Measurements from ENCODE around the gene SUSD1. TPM values are rescaled to one million over a fixed set of nuclear protein-coding genes. Genes with fewer than 3 reads are reported as not detected.
"Not testable (repeated sequence)": the region's sequence is repeated elsewhere in the genome, so short reads cannot be mapped to it uniquely, and the experiment has no call there.

Gene SUSD1
- polyA plus RNA-seq, 2 donors = 1.2 to 1.8 TPM

GRCh38 chr9:112137066-112137465, 38.0 kb downstream of the SUSD1 start:
- H3K9me3 ChIP-seq (ENCODE audit: control insufficient read depth in 2 of 2, insufficient read depth in 1 of 2, low read depth in 1 of 2, low read length in 1 of 2) = no peaks in the 10 kb centered on the region
- H3K27me3 ChIP-seq (ENCODE audit: control insufficient read depth in 1 of 2, insufficient read depth in 2 of 2, low read length in 2 of 2) = no peaks in the 10 kb centered on the region
- no peak overlapping the region for H3K27ac ChIP-seq (ENCODE audit: low read depth in 2 of 2, low read length in 1 of 2)
- no peaks in the 10 kb centered on the region for H3K36me3 ChIP-seq (ENCODE audit: control insufficient read depth in 2 of 2, insufficient read depth in 2 of 2, low read length in 1 of 2)
- WGBS, 2 donors = 93 to 94% methylated on average over 3 of the region's 3 CpGs
- H3K4me1 ChIP-seq (ENCODE audit: control insufficient read depth in 2 of 2, insufficient read depth in 2 of 2, low read length in 1 of 2) = no peaks in the 10 kb centered on the region
- H3K4me3 ChIP-seq (ENCODE audit: low read depth in 1 of 2, low read length in 2 of 2) = no peak overlapping the region

GRCh38 chr9:112135706-112136105, 39.4 kb downstream of the SUSD1 start:
- no peaks in the 10 kb centered on the region for H3K9me3 ChIP-seq (ENCODE audit: control insufficient read depth in 2 of 2, insufficient read depth in 1 of 2, low read depth in 1 of 2, low read length in 1 of 2)
- 32 to 54% methylated on average over 4 of the region's 4 CpGs for WGBS, 2 donors
- H3K4me3 ChIP-seq (ENCODE audit: low read depth in 1 of 2, low read length in 2 of 2) = no peak overlapping the region
- no peaks in the 10 kb centered on the region for H3K36me3 ChIP-seq (ENCODE audit: control insufficient read depth in 2 of 2, insufficient read depth in 2 of 2, low read length in 1 of 2)
- no peak overlapping the region for H3K27ac ChIP-seq (ENCODE audit: low read depth in 2 of 2, low read length in 1 of 2)
- H3K27me3 ChIP-seq (ENCODE audit: control insufficient read depth in 1 of 2, insufficient read depth in 2 of 2, low read length in 2 of 2) = no peaks in the 10 kb centered on the region
- H3K4me1 ChIP-seq (ENCODE audit: control insufficient read depth in 2 of 2, insufficient read depth in 2 of 2, low read length in 1 of 2) = no peaks in the 10 kb centered on the region

- H3K36me3 ChIP-seq (ENCODE audit: control insufficient read depth in 2 of 2, insufficient read depth in 2 of 2, low read length in 1 of 2) = not testable (repeated sequence)
- WGBS, 2 donors = 83 to 96% methylated on average over 1 of the region's 1 CpG
Observed at GRCh38 chr9:112133806-112134205, 41.3 kb downstream of the SUSD1 start.

GRCh38 chr9:112132356-112132755, 42.7 kb downstream of the SUSD1 start:
- H3K4me3 ChIP-seq (ENCODE audit: low read depth in 1 of 2, low read length in 2 of 2) = no peak overlapping the region
- WGBS, 2 donors = 94 to 98% methylated on average over 3 of the region's 3 CpGs
- H3K27me3 ChIP-seq (ENCODE audit: control insufficient read depth in 1 of 2, insufficient read depth in 2 of 2, low read length in 2 of 2) = no peaks in the 10 kb centered on the region
- no peaks in the 10 kb centered on the region for H3K9me3 ChIP-seq (ENCODE audit: control insufficient read depth in 2 of 2, insufficient read depth in 1 of 2, low read depth in 1 of 2, low read length in 1 of 2)
- no peak overlapping the region for H3K27ac ChIP-seq (ENCODE audit: low read depth in 2 of 2, low read length in 1 of 2)
- H3K4me1 ChIP-seq (ENCODE audit: control insufficient read depth in 2 of 2, insufficient read depth in 2 of 2, low read length in 1 of 2) = no peaks in the 10 kb centered on the region
- H3K36me3 ChIP-seq (ENCODE audit: control insufficient read depth in 2 of 2, insufficient read depth in 2 of 2, low read length in 1 of 2) = no peaks in the 10 kb centered on the region

More at GRCh38 chr9:112133806-112134205, 41.3 kb downstream of the SUSD1 start:
- H3K4me1 ChIP-seq (ENCODE audit: control insufficient read depth in 2 of 2, insufficient read depth in 2 of 2, low read length in 1 of 2); H3K27ac ChIP-seq (ENCODE audit: low read depth in 2 of 2, low read length in 1 of 2); H3K9me3 ChIP-seq (ENCODE audit: control insufficient read depth in 2 of 2, insufficient read depth in 1 of 2, low read depth in 1 of 2, low read length in 1 of 2); H3K27me3 ChIP-seq (ENCODE audit: control insufficient read depth in 1 of 2, insufficient read depth in 2 of 2, low read length in 2 of 2); H3K4me3 ChIP-seq (ENCODE audit: low read depth in 1 of 2, low read length in 2 of 2): not testable (repeated sequence)

GRCh38 chr9:112130997-112131396, 44.1 kb downstream of the SUSD1 start:
- Histone ChIP-seq H3K9me3 (ENCODE audit: control insufficient read depth in 2 of 2, insufficient read depth in 1 of 2, low read depth in 1 of 2, low read length in 1 of 2) (no peaks in the 10 kb centered on the region), H3K36me3 (ENCODE audit: control insufficient read depth in 2 of 2, insufficient read depth in 2 of 2, low read length in 1 of 2) (no peaks in the 10 kb centered on the region), H3K4me1 (ENCODE audit: control insufficient read depth in 2 of 2, insufficient read depth in 2 of 2, low read length in 1 of 2) (no peaks in the 10 kb centered on the region), H3K4me3 (ENCODE audit: low read depth in 1 of 2, low read length in 2 of 2) (no peak overlapping the region), H3K27ac (ENCODE audit: low read depth in 2 of 2, low read length in 1 of 2) (no peak overlapping the region), H3K27me3 (ENCODE audit: control insufficient read depth in 1 of 2, insufficient read depth in 2 of 2, low read length in 2 of 2) (no peaks in the 10 kb centered on the region)
- WGBS, 2 donors = 84 to 85% methylated on average over 5 of the region's 5 CpGs

GRCh38 chr9:112130347-112130746, 44.8 kb downstream of the SUSD1 start:
- Histone ChIP-seq H3K27ac (ENCODE audit: low read depth in 2 of 2, low read length in 1 of 2) (no peak overlapping the region), H3K9me3 (ENCODE audit: control insufficient read depth in 2 of 2, insufficient read depth in 1 of 2, low read depth in 1 of 2, low read length in 1 of 2) (no peaks in the 10 kb centered on the region), H3K4me1 (ENCODE audit: control insufficient read depth in 2 of 2, insufficient read depth in 2 of 2, low read length in 1 of 2) (no peaks in the 10 kb centered on the region), H3K27me3 (ENCODE audit: control insufficient read depth in 1 of 2, insufficient read depth in 2 of 2, low read length in 2 of 2) (no peaks in the 10 kb centered on the region), H3K36me3 (ENCODE audit: control insufficient read depth in 2 of 2, insufficient read depth in 2 of 2, low read length in 1 of 2) (no peaks in the 10 kb centered on the region), H3K4me3 (ENCODE audit: low read depth in 1 of 2, low read length in 2 of 2) (no peak overlapping the region)
- WGBS, 2 donors = 92 to 93% methylated on average over 2 of the region's 2 CpGs

GRCh38 chr9:112129246-112129645, 45.9 kb downstream of the SUSD1 start:
- WGBS, 2 donors = 95% methylated on average over 6 of the region's 6 CpGs
- H3K4me1 ChIP-seq (ENCODE audit: control insufficient read depth in 2 of 2, insufficient read depth in 2 of 2, low read length in 1 of 2) = no peaks in the 10 kb centered on the region
- no peaks in the 10 kb centered on the region for H3K9me3 ChIP-seq (ENCODE audit: control insufficient read depth in 2 of 2, insufficient read depth in 1 of 2, low read depth in 1 of 2, low read length in 1 of 2)
- H3K27ac ChIP-seq (ENCODE audit: low read depth in 2 of 2, low read length in 1 of 2) = no peak overlapping the region
- no peaks in the 10 kb centered on the region for H3K27me3 ChIP-seq (ENCODE audit: control insufficient read depth in 1 of 2, insufficient read depth in 2 of 2, low read length in 2 of 2)
- H3K4me3 ChIP-seq (ENCODE audit: low read depth in 1 of 2, low read length in 2 of 2) = no peak overlapping the region
- H3K36me3 ChIP-seq (ENCODE audit: control insufficient read depth in 2 of 2, insufficient read depth in 2 of 2, low read length in 1 of 2) = peaks cover 0 to under 1% of the 10 kb centered on the region in 2 donors

- not testable (repeated sequence) for H3K4me3 ChIP-seq (ENCODE audit: low read depth in 1 of 2, low read length in 2 of 2); H3K9me3 ChIP-seq (ENCODE audit: control insufficient read depth in 2 of 2, insufficient read depth in 1 of 2, low read depth in 1 of 2, low read length in 1 of 2); H3K4me1 ChIP-seq (ENCODE audit: control insufficient read depth in 2 of 2, insufficient read depth in 2 of 2, low read length in 1 of 2); H3K27me3 ChIP-seq (ENCODE audit: control insufficient read depth in 1 of 2, insufficient read depth in 2 of 2, low read length in 2 of 2); H3K27ac ChIP-seq (ENCODE audit: low read depth in 2 of 2, low read length in 1 of 2); H3K36me3 ChIP-seq (ENCODE audit: control insufficient read depth in 2 of 2, insufficient read depth in 2 of 2, low read length in 1 of 2)
- 85 to 95% methylated on average over 5 of the region's 5 CpGs for WGBS, 2 donors
Observed at GRCh38 chr9:112128399-112128798, 46.7 kb downstream of the SUSD1 start.

- 87 to 88% methylated on average over 3 of the region's 3 CpGs for WGBS, 2 donors
- no peak overlapping the region for H3K4me3 ChIP-seq (ENCODE audit: low read depth in 1 of 2, low read length in 2 of 2)
- H3K36me3 ChIP-seq (ENCODE audit: control insufficient read depth in 2 of 2, insufficient read depth in 2 of 2, low read length in 1 of 2) = peaks cover 0 to 4% of the 10 kb centered on the region in 2 donors
- H3K4me1 ChIP-seq (ENCODE audit: control insufficient read depth in 2 of 2, insufficient read depth in 2 of 2, low read length in 1 of 2) = no peaks in the 10 kb centered on the region
- H3K9me3 ChIP-seq (ENCODE audit: control insufficient read depth in 2 of 2, insufficient read depth in 1 of 2, low read depth in 1 of 2, low read length in 1 of 2) = no peaks in the 10 kb centered on the region
- no peak overlapping the region for H3K27ac ChIP-seq (ENCODE audit: low read depth in 2 of 2, low read length in 1 of 2)
- no peaks in the 10 kb centered on the region for H3K27me3 ChIP-seq (ENCODE audit: control insufficient read depth in 1 of 2, insufficient read depth in 2 of 2, low read length in 2 of 2)
Observed at GRCh38 chr9:112127281-112127680, 47.8 kb downstream of the SUSD1 start.

- Histone ChIP-seq H3K27me3 (ENCODE audit: control insufficient read depth in 1 of 2, insufficient read depth in 2 of 2, low read length in 2 of 2) (no peaks in the 10 kb centered on the region), H3K4me1 (ENCODE audit: control insufficient read depth in 2 of 2, insufficient read depth in 2 of 2, low read length in 1 of 2) (no peaks in the 10 kb centered on the region), H3K36me3 (ENCODE audit: control insufficient read depth in 2 of 2, insufficient read depth in 2 of 2, low read length in 1 of 2) (peaks cover 0 to 4% of the 10 kb centered on the region in 2 donors), H3K4me3 (ENCODE audit: low read depth in 1 of 2, low read length in 2 of 2) (no peak overlapping the region), H3K9me3 (ENCODE audit: control insufficient read depth in 2 of 2, insufficient read depth in 1 of 2, low read depth in 1 of 2, low read length in 1 of 2) (no peaks in the 10 kb centered on the region), H3K27ac (ENCODE audit: low read depth in 2 of 2, low read length in 1 of 2) (no peak overlapping the region)
- 66 to 76% methylated on average over 1 of the region's 1 CpG for WGBS, 2 donors
Observed at GRCh38 chr9:112125951-112126388, 49.1 kb downstream of the SUSD1 start.

All from esophagus (tissue), 2 donors.